ENCODE measurements around the gene FYB1.
"Not testable (repeated sequence)": the region's sequence is repeated elsewhere in the genome, so short reads cannot be mapped to it uniquely, and the experiment has no call there.

The FYB1 gene

DNA sequence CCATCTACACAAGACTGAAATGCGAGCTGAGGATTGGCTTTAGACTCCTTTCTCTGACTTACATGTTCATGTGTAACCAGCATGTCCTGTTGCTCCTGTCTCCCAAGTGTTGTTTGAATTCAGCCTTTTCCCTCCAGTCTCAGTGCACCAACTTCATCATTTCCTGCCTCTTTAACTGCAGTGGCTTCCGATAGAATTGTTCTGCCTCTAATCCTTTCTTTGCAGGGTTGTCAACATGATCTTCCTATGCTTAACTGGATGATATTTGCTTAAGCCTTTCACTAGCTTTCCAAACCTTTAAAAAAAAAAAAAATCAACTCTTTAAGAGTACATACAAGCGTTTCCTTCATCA, 6.7 kb upstream of the FYB1 start:
- DNase-seq (ENCODE audit: low read depth, low spot score): no peak

DNA sequence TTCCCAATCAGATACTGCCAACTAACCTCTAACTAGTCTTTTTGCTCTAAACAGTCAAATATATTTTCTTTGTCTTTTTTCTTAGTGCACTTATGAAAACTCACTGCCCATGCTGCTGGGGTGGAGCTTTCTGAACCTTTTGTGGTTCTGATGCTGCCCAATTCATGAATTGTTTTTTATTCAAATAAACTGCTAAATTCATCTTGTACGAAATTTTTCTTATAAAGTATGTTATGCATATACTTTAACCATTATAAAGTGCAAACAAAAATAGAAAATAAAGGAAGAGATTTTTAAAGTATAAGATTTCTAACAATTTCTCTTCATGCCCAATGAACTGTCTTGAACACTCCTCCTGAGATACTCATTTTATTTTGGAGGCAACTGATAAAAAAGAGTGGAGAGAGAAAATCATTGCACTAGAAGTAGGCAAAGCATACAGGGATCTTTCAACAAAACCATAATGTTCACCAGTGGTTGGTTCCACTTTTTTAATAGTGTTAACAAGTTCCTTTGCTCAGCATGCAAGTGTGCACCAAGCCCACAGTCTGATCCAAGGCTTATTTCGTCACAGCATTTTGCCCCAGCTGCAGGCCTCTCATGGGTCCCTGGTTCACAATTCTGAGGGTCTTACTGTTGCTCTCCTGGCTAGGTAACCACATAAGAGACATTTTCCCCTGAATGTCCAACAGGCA, 6.2 kb upstream of the FYB1 start:
- no peak for DNase-seq (ENCODE audit: low read depth, low spot score)

DNA sequence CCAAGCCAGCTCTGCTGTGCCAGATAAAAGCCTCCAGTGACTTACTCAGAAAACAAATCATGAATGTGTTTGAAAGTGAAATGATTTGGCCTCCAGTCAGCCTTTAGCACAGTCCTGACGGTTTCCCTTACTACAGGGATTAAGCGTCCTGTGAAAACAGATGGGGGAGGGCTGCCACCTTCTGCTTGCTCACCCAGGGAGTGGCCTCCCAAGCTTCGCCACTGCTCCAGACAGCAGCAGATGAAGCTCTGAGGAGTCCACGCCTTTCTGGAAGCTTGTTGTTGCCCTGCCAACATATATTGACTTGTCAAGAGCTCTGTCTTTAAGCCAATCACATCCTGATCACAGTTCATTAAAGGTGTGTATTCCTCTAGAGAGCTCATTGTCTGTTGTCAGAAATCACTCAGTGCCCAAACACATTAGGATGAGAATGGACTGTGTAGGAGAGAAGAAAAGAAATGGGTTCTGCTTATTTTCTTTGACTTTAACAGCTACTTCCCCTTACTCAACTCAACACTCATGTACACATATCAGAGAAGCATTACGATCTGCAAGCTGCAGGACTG, 4.9 kb upstream of the FYB1 start:
- peak; percentile 4 for DNase-seq (ENCODE audit: low read depth, low spot score)

DNA sequence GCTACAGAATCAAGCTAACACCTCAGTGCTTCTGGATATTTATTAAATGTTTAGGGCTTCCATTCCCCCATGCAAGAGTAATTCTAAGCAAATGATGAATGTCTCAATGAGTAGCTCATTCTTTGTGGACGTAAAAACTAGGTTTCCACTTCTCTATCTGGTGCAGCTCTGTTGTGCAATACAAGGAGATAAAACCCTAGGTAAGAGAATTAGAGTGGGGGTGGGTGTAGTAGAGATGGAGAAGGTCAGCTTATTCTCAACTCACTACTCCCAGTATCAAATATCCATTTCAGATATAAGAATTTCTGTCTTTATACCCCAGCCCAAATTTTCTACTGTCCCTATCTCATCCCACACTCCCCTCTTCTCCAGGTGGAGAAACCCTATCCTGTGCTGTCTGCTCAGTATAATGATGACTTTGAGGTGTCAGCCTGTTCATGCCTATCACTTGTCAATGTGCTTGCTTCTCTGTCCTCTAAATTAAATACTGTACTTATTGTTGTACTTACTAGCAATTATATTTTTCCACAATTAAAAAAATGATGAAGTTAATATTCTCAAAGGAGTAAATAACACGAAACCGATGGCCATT, 4.3 kb upstream of the FYB1 start:
- no peak for DNase-seq (ENCODE audit: low read depth, low spot score)

DNA sequence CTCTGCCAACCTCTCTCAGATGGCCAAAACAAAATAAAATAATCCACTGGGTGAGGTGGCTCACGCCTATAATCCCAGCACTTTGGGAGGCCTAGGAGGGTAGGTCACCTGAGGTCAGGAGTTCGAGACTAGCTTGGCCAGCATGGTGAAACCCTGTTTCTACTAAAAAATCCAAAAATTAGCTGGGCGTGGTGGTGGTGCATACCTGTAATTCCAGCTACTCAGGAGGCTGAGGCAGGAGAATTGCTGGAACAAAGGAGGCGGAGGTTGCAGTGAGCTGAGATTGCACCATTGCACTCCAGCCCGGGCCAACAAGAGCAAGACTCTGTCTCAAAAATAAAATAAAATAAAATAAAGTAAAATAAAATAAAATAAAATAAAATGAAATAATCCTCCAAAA, 2.3 kb upstream of the FYB1 start:
- DNase-seq (ENCODE audit: low read depth, low spot score): not testable (repeated sequence)

DNA sequence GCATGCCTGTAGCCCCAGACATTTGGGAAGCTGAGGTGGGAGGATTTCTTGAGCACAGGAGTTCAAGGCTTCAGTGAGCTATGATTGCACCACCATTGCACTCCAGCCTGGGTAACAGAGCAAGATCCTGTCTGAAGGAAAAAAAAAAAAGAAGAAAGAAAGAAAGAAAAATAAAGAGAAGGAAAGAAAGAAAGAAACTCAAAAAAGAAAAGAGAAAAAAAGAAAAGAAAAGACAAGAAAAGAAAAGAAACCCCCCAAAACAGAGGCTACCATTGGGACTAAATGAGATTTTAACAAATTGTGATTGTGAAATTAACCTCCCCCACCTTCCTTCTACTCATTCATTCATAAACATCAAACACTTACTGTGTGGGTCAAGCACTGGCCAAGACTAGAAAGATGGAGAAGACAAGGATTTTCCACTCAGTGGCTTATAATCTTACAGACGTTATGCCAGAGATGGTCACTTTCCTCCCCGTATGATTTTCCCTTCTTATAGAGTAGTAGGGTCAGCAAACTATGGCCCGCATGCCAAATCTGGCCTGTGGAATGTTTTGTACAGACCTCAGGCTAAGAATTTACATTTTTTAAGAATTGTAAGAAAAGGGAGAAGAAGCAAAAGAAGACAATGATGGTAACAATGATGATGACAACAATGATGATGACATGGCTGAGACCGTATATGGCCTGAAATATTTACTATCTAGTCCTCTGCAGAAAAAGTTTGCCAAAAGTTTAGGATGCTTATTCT, 1.1 kb upstream of the FYB1 start:
- no peak for DNase-seq (ENCODE audit: low read depth, low spot score)

DNA sequence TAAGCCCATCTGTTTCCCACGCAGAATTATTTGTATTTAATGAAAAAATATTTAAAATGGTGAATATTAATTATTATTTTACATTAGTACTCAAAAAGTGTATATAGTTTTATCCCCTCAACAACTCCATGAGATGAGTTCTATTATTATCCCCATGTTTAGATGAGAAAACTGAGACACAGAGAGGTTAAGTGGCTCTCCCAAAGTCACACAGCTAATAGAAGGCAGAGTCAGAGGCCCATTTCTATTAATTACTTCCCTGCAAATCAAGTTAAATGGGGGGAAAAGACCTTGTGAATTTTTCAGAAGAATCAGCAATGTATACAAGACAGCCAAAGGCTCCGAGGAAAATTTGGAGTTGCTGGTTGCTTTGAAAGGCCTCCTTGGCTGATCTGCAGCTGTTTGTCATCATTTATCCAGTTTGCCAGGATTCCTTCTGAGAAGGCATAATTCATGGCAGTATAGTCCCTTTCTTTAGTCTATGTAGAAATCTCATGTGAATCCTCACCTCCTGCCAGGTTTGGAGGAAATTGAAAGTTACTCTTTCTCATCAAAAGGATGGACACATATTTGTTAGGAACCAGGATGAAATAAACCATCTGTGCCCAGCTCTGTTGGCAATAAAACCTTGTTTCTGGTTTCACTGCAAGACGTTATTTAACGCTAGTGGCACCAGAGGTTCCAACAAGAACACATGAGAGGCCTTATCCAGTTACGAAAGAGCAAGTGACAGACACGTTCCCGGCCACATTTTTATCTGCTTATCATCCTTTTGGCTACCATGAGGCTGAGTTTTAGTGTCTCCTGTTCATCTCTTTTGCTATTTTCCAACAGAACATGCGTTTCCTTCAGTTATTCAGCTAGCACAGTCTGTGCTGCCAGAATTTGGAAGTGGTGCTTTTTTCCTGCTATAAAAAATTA, 621 bp downstream of the FYB1 start:
- no peak for DNase-seq (ENCODE audit: low read depth, low spot score)

DNA sequence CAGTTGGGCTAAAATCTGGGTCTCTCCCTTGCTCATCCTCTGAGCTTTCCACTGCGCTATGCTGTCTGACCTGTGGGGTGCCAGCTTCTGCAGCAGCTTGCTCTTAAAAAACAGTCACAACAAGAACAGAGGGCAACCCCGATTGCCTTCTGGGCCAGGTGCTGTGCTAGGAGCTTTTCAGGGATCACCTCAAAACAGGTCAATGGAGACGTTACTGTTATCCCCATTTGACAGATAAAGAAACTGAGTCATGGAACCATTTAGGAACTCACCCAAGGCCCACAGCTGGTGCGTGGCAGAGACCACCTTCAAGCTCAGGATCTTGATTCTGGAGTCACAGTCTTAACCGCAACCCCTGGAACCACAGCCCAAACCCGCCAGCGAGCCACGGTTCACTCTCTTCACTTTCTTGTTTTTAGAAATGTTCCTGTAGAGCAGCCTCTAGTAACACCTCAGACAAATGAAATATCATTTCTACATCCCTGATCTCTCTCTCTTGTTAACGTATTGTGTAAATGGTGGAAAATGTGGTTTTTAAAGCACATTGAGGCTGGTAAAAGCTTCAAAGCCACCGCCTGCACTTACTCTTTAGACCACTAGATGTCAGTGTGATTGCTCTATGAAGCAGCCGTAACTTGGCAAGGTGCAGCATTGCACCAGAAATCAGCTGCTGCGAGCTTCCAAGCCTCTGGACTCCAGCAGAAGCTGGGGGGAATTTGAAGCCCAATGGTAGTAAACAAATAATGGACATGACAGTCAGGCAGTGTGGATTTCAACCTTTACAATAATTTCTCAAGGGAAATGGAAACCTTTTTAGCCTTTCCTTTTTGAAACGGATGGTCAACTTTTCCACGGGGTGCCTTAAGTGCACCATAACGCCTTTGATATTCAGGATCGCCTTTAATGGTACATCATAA, 1.7 kb downstream of the FYB1 start:
- peak; percentile 87 for DNase-seq (ENCODE audit: low read depth, low spot score)

DNA sequence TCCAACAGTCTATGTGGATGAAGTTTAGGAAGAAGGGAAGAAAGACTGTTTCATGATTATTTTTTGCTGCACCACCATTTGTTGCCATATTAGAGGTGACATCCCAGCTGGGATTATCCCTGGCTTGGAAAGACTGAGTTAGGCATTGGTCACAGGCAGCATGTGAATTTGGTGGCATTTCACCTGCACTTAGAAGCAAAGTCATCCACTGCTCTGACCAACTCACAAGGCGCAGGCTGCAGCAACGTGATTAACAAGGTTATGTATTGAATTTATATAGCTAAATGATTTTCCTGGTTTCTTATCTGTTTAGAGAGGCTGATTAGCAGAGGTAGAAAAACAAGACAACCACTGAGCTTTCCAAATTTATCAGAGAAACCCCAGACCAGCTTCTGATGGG, 2.7 kb downstream of the FYB1 start:
- DNase-seq (ENCODE audit: low read depth, low spot score): no peak

DNA sequence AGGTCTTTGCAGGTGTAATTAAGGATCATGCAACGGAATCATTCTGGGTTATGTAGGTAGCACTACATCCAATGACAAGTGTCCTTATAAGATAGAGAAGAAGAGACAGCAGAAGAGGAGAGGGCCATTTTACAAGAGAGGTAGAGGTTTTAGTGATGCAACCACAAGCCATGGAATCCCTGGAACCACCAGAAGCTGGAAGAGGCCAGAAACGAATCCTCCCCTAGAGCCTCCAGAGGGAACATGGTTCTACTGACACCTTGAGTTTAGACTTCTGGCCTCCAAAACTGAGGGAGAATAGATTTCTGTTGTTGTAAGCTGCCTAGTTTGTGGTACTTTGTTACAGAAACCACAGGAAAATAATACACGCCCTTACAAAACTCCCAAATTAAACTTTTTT, 3.5 kb downstream of the FYB1 start:
- no peak for DNase-seq (ENCODE audit: low read depth, low spot score)

DNA sequence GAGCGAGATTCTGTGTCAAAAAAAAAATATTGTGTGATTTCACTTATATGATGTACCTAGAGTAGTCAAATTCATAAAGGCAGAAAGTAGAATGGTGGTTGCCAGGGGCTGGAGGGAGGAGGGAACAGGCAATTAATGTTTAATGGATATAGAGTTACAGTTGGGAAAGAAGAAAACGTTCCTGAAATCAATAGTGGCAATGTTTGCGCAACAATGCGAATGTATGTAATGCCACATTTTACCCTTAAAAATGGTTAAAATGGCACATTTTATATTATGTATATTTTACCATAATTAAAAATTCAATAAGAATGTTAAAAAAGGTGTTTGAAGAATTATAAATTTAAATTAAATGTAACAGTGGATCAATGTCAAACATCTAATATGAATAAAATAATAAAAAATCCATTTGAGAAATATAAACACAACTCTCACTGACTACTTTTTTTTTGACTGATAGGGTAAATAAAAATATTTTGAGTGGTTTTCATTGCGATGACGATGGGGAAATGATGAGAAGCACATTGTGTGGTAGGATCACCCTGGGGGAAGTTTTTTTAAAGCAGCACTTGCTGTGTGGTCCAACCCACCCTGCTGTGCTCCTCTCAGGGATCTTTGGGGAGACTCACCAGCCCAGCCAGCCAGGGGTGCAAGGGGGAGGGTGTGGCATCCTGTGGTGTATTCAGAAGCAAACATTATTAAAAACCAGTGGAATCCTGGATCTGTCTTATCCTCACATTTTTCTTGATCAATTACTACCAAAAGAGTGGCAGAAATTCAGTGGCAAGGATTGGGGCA, 4.3 kb downstream of the FYB1 start:
- DNase-seq (ENCODE audit: low read depth, low spot score): no peak

DNA sequence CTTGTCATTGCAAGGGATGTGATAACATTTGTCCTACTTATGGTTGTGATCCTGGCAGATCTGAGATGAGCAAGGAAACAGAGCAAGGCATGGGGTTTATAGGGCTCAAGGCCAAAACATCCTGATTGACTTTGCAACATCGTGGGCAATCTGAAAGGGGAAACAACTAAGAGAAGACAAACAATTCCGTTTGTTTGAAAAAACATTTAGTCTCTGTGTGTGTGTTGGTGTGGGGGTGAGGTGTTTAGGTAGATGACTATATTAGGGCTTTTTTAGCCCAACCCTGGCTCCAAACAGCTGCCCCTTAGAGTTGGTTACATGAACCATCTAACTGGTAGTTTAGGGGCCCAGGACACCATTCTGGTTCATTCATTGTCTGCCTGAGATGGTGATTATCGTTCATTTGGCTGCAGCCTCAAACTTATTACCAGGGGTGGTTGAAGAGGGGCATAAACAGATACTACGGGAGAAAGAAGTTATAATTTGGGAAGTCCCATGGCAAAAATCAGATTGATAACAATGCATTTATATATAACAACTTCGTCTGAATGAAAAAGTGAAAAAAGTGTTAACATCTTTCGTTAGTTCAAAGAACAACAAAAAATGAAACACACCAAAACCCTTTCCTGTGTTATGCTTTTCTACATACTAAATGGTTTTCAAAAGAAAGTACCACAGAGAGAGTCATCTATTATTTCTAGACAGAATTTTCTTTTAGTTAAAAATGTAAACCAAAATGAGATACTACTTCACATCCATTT, 5.7 kb downstream of the FYB1 start:
- DNase-seq (ENCODE audit: low read depth, low spot score): no peak

DNA sequence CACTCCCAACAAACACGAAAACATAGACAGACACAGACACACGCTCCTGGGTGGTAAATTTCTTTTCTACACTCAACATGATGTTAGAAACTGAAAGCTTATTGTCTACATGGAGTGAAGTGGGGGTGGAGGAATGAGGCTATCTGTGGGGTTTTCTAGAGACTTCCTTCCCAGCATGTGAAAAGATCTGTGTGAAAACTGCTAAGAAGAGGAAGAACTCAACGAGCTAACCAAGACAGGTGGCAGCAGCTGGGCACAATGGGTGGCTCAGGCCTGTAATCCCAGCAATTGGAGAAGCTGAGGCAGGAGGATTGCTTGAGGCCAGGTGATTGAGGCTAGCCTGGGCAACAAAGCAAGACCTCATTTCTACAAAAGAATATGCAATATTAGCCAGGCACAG, 7.6 kb downstream of the FYB1 start:
- no peak for DNase-seq (ENCODE audit: low read depth, low spot score)

DNA sequence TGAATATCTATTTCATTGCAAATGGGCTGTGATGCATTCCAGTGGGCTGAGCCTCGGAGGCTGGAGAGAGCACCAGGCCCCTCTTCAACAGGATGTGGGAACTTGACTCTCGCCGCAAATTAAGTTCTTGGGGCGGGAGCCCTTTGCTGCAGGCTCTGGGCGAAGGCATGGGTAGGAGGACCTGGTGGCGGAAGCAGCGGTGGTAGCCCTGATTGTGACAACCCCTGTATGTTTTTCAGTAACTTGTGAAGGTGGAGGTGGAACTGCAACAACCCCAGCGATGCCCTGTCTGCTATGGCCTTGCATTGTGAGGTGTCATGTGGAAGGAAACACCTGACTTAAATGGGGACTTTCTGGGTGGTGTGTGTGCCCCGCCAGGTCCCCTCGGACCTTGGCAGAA, 9.4 kb downstream of the FYB1 start:
- DNase-seq (ENCODE audit: low read depth, low spot score): no peak

DNA sequence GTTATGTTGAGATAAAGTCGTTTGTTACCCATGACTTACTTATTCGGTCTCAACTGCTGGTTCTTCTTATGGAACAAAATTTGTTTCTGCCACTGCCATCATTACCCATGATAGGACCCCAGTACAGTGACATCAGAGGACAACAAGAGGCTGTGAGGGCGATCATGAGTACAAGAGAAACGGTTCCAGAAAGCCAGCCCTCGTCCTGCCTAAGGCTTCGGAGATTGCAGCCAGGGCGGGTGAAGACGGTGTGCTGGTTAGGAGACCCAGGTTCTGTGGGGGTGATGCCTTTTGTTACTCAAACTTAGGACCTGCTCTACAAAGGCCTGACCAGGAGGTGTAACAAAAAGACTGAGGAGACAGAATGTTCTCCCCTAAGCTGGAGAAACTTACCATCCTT, 10.9 kb downstream of the FYB1 start:
- DNase-seq (ENCODE audit: low read depth, low spot score): no peak

DNA sequence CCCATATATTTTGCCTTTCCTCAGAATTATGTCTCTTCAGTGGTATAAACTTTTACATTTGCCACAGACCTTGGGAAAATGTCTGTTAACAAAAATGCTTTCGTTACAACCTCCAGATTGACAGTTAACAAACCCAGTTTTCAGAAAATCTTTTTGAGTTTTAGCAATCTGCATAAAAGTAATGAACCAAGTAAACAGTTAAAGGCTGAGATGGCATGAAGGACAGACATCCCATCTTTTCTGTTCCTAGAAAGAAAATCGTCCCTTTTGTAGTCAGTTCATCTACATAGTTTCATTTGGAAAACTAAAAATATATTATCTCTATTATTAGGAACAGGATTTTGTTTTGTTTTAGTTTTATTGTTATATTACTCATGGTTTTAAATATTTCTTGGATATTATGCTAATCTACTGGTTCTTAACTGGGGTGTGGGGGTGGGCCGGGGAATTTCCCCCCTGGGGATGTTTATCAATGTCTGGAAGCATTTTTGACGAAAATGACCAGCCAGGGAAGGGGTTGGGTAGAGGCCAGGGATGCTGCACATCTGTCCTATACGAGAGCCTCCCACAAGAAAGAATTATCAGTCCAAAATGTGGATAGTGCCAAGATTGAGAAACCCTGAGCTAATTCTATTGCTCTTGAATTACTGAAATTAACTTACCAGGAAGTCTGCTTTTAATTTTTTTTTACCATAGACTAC, 11.9 kb downstream of the FYB1 start:
- no peak for DNase-seq (ENCODE audit: low read depth, low spot score)

DNA sequence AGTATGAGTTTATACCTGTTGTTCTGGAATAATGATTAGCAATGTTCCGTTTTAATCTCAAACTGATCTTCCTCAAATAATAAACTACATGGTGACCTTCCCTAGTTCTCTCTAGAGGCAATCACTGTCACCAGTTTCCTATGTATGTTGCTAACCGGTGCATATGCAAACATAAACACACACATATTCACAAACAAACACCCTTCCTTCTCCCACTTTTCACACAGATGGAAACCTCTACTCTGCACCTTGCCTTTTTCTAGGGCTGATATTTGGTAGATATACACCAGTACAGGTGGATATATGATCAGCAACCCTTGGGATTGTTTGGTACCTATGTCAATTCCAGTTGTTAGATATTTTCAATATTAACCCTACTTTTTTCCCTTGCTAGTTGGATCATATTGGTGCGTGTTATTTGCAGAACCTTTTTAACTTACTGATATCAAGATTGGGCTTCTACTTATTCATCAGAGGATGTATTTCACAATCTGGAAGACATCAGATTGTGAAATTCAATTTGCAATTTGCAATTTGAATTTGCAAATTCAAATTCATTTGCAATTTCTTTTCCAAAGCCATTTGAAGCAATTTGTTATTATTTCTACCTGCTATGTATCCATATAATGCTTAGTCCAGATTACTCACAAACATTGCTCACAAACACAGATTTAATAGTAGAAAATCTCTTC, 12.6 kb downstream of the FYB1 start:
- no peak for DNase-seq (ENCODE audit: low read depth, low spot score)

DNA sequence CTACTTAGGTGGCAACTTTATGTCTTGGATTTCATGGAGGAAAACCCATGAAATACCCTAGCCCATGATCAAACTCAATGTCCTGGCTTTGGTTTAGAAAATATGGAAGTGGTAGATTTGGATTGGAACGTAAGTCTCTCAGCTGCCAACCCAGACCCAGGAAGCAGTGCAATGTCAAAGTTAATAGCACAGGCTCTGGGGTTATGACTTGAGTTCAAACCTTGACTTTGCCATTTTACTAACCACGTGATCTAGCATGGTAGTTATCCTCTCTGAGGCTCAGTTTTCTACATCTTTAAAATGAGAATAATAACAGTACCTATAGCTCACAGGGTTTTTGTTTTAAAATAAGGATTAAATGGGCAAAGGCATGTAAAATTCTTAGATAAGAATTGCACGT, 13.8 kb downstream of the FYB1 start:
- no peak for DNase-seq (ENCODE audit: low read depth, low spot score)

All from astrocyte of the hippocampus (primary cell).